Esophagus squamous epithelium (tissue), 5 donors: Measurements from ENCODE around the gene DCT. TPM values are rescaled to one million over a fixed set of nuclear protein-coding genes. Genes with fewer than 3 reads are reported as not detected.
A peak's percentile ranks its signal among the peaks of the same experiment; 100 is the strongest.

Experiments
- DNase-seq: peaks from one replicate; lab custom pipeline; 2025; lab: John Stamatoyannopoulos, UW
- H3K27ac ChIP-seq, 4 donors: fragments of 200-600 bp; sonication (generic); one replicate each; pipeline ENCODE4 v1.5.1; 2016 to 2019; ENCODE audit warnings: mild to moderate bottlenecking in 1 of 4
- H3K27me3 ChIP-seq, 4 donors: fragments of 200-600 bp; sonication (generic); 1 replicate in 3 of 4; 2 replicates in 1 of 4; pipeline versions ENCODE4 v1.5.1 to v1.6.0; 2017 to 2021; ENCODE audit warnings: antibody characterized with exemption in 1 of 4
- H3K36me3 ChIP-seq, 3 donors: fragments of 200-600 bp; sonication (generic); one replicate each; pipeline ENCODE4 v1.5.1; 2016 to 2019
- H3K4me1 ChIP-seq, 3 donors: fragments of 200-600 bp; sonication (generic); one replicate each; pipeline ENCODE4 v1.5.1; 2017 to 2019
- H3K4me3 ChIP-seq, 4 donors: fragments of 200-600 bp; sonication (generic); 1 replicate in 3 of 4; 2 replicates in 1 of 4; pipeline ENCODE4 v1.5.1; 2016 to 2019; ENCODE audit warnings: mild to moderate bottlenecking in 2 of 4, moderate library complexity in 1 of 4
- H3K9me3 ChIP-seq, 3 donors: fragments of 200-600 bp; sonication (generic); one replicate each; pipeline ENCODE4 v1.5.1; 2016 to 2019
- CTCF ChIP-seq, 6 experiments: fragments of 450-650 bp in 4 of 6; fragments of 200-600 bp in 2 of 6; sonication (generic) in 2 of 6; IDR thresholded peaks; one replicate each; pipeline ENCODE4 v1.5.1; 2016 to 2019; ENCODE audit warnings: antibody characterized with exemption in 6 of 6, mild to moderate bottlenecking in 4 of 6, moderate library complexity in 4 of 6
- POLR2A ChIP-seq, 4 donors: fragments of 450-650 bp; IDR thresholded peaks; one replicate each; pipeline ENCODE4 v1.6.1; 2017; ENCODE audit warnings: antibody characterized with exemption in 4 of 4, mild to moderate bottlenecking in 4 of 4, moderate library complexity in 3 of 4
- WGBS, 2 donors: methylation state at CpG; one replicate each; pipeline ENCODE4 v1.1.5; 2018; 5-methylcytosine and 5-hydroxymethylcytosine counted together
- intact Hi-C: fragments of 100-400 bp; cut with DNase I; formaldehyde crosslinking; loops from one replicate; pipeline ENCODE4 v1.15.0; 2022
- total RNA-seq, 4 donors: library from RNA; depleted of rRNA; stranded (reverse); fragments of >200 nt; gene quantifications; one replicate each; pipeline ENCODE4 v1.1.0, GENCODE V29; 2016
- donor health status: DM: yes; HTN: yes; CAD: no.

Gene DCT
- total RNA-seq, 4 donors from 2014 or later = not detected

- no peaks in the 10 kb centered on the region for H3K9me3 ChIP-seq
These were observed 1.2 kb upstream of the DCT start for GRCh38 chr13:94480672-94481145.

GRCh38 chr13:94478913-94479312 is 569 bp downstream of the DCT start:
- Histone ChIP-seq H3K36me3 (no peaks in the 10 kb centered on the region), H3K4me1 (no peaks in the 10 kb centered on the region), H3K27ac (no peak overlapping the region), H3K9me3 (no peaks in the 10 kb centered on the region), H3K4me3 (no peak overlapping the region), H3K27me3 (no peaks in the 10 kb centered on the region)
- intact Hi-C loops = no loop called here
- no peak for DNase-seq
- no peak for TF ChIP-seq POLR2A (IDR thresholded peaks at IDR 0.05)
- TF ChIP-seq CTCF (IDR thresholded peaks at IDR 0.05) = no peak
- 59 to 87% methylated on average over 2 to 10 of the region's 11 CpGs for WGBS, 2 donors

More at GRCh38 chr13:94480672-94481145, 1.2 kb upstream of the DCT start:
- intact Hi-C loops = no loop called here
- H3K27ac ChIP-seq = peak overlapping the region in 1 of 4 donors; percentile 33
- no peaks in the 10 kb centered on the region for H3K27me3 ChIP-seq
- H3K36me3 ChIP-seq = no peaks in the 10 kb centered on the region
- TF ChIP-seq CTCF (IDR thresholded peaks at IDR 0.05) (no peak), POLR2A (IDR thresholded peaks at IDR 0.05) (no peak)
- H3K4me1 ChIP-seq = no peaks in the 10 kb centered on the region
- WGBS, 2 donors = 48 to 64% methylated on average over 3 of the region's 3 CpGs
- DNase-seq = no peak
- H3K4me3 ChIP-seq = no peak overlapping the region

- H3K9me3 ChIP-seq = no peaks in the 10 kb centered on the region
- no peak overlapping the region for H3K27ac ChIP-seq
- no peaks in the 10 kb centered on the region for H3K36me3 ChIP-seq
- H3K4me3 ChIP-seq = no peak overlapping the region
- no peaks in the 10 kb centered on the region for H3K4me1 ChIP-seq
- no peaks in the 10 kb centered on the region for H3K27me3 ChIP-seq
- TF ChIP-seq CTCF (IDR thresholded peaks at IDR 0.05) = no peak
- TF ChIP-seq POLR2A (IDR thresholded peaks at IDR 0.05) = no peak
- no peak for DNase-seq
- intact Hi-C loops = no loop called here
- WGBS, 2 donors = 87 to 91% methylated on average over 2 of the region's 2 CpGs
These were observed 9.4 kb downstream of the DCT start for GRCh38 chr13:94470126-94470525.

- H3K4me1 ChIP-seq = no peaks in the 10 kb centered on the region
- H3K9me3 ChIP-seq = no peaks in the 10 kb centered on the region
- no peak for DNase-seq
- no peak for TF ChIP-seq CTCF (IDR thresholded peaks at IDR 0.05)
- TF ChIP-seq POLR2A (IDR thresholded peaks at IDR 0.05) = no peak
- intact Hi-C loops = no loop called here
- WGBS, 2 donors = 71 to 75% methylated on average over 1 of the region's 1 CpG
- H3K4me3 ChIP-seq = no peak overlapping the region
- H3K27me3 ChIP-seq = no peaks in the 10 kb centered on the region
- no peaks in the 10 kb centered on the region for H3K36me3 ChIP-seq
- H3K27ac ChIP-seq = no peak overlapping the region
These were observed 14.7 kb downstream of the DCT start for GRCh38 chr13:94464771-94465170.

GRCh38 chr13:94462670-94463069 is 16.8 kb downstream of the DCT start:
- H3K27me3 ChIP-seq = no peaks in the 10 kb centered on the region
- H3K27ac ChIP-seq = no peak overlapping the region
- WGBS, 2 donors = 76 to 90% methylated on average over 6 of the region's 6 CpGs
- H3K4me1 ChIP-seq = no peaks in the 10 kb centered on the region
- intact Hi-C loops = no loop called here
- TF ChIP-seq POLR2A (IDR thresholded peaks at IDR 0.05) = no peak
- TF ChIP-seq CTCF (IDR thresholded peaks at IDR 0.05) = no peak
- no peaks in the 10 kb centered on the region for H3K36me3 ChIP-seq
- no peak for DNase-seq
- H3K4me3 ChIP-seq = no peak overlapping the region
- H3K9me3 ChIP-seq = no peaks in the 10 kb centered on the region
